ENCODE results near the gene RXFP3.

DNA sequence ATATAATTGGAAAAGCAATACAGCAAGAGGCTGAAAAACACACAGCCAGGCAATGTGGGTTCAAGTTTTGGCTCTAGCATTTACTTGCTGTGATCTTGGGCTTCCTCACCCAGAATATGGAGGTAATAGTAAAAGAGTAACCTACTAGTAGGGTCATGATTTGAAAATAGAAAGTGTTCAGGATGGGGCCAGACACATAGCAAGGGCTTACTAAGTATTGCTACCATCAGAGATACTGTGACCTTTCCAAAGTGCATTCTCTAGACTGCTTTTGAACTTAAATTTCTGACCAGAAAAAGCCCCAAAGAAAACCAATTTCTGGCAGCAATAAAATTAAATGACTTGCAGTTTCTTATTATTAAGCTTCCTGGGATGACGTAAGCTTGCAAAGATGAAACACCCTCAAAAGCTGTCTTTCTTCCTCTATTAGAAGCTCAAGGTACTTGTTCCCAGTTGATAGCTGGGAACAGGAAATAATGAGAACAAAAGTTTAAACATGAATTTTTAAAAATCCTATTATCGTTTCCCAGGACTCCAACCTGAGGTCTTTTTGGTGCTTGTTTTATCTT is 28.0 kb downstream of the RXFP3 start:
- TF ChIP-seq POLR2AphosphoS5 (IDR thresholded peaks at IDR 0.05) (no peak), POLR2A (IDR thresholded peaks at IDR 0.05) (no peak)
- TF ChIP-seq, protein P1, sequence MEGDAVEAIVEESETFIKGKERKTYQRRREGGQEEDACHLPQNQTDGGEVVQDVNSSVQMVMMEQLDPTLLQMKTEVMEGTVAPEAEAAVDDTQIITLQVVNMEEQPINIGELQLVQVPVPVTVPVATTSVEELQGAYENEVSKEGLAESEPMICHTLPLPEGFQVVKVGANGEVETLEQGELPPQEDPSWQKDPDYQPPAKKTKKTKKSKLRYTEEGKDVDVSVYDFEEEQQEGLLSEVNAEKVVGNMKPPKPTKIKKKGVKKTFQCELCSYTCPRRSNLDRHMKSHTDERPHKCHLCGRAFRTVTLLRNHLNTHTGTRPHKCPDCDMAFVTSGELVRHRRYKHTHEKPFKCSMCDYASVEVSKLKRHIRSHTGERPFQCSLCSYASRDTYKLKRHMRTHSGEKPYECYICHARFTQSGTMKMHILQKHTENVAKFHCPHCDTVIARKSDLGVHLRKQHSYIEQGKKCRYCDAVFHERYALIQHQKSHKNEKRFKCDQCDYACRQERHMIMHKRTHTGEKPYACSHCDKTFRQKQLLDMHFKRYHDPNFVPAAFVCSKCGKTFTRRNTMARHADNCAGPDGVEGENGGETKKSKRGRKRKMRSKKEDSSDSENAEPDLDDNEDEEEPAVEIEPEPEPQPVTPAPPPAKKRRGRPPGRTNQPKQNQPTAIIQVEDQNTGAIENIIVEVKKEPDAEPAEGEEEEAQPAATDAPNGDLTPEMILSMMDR (IDR thresholded peaks at IDR 0.05), result no peak
